G401.6 (cell line): Measurements from ENCODE around the gene TMEM106C.
"Not testable (repeated sequence)": the region's sequence is repeated elsewhere in the genome, so short reads cannot be mapped to it uniquely, and the experiment has no call there.

ENCODE experiments used
- FAIRE-seq: peaks from 2 replicates; lab custom pipeline; 2012; peaks lifted over from hg19 to GRCh38; lab: Jason Lieb, UNC

The TMEM106C gene

DNA sequence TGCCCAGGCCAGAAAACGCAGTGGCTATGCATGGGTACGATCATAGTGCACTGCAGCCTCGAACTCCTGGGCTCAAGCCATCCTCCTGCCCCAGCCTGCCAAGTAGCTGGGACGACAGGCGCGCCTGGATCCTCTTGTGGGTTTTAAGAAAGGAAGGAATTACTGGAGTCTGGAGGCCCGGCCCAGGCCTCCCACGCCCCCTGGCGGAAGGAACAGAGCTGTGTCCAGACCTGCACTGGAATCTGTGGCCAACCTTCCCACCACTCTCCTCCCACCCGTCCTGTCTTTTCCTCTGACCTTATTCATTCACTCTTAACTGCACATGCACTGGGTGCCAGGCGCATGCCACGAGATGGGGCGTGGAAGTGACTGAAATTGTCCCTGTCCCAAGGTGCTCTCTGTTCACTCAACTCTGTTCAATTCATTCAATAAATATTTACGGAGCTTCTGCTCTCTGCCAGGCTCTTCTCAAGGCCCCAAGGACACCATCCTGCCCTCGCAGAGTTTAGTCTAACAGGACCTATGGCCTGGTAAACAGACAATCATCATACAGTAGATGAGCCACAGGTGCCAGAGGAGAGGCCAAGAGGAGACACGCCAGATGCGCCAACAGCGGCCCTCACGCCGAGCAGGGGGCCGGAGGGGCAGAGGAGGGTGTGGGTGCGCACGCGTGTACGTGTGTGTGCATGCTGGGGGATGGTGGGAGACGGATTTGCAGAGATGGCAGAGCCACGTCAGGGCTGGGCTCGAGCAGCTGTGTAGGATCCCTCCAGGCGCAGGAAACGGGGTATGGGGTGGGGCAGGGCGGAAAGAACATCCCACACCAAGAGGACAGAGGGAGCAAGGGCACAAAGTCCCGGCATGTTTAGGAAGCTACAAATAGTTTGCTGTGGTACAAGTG, 13.7 kb upstream of the TMEM106C start:
- FAIRE-seq = peak; percentile 8

DNA sequence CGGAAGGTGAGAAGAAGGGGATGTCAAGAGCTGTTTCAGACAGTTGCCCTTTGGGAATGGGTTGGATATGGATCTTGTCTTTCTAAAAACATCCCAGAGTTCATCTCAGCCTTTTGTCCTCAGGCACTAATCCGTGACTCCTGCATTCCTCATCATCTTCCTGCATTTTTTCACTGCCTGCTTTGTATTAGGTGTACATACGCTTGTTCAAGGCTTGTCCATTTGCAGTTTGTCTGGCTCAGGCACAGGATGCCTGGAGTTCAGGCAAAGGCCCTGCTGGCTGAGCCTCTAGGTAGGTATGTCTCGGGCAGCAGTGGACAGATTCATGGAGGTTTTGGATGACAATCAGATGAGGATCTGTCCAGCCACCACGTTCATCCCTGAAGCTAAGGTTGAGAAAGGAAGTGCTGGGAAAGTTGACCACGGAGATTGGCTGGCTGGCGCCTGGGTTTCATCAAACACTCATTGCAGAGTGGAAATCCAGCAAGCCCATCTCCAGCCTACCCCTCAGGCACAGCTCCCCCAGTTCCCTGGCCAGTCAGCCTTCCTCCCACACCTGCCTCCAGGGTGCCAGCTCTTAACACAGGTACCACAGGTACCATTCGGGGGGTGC, 12.4 kb upstream of the TMEM106C start:
- FAIRE-seq = no peak

DNA sequence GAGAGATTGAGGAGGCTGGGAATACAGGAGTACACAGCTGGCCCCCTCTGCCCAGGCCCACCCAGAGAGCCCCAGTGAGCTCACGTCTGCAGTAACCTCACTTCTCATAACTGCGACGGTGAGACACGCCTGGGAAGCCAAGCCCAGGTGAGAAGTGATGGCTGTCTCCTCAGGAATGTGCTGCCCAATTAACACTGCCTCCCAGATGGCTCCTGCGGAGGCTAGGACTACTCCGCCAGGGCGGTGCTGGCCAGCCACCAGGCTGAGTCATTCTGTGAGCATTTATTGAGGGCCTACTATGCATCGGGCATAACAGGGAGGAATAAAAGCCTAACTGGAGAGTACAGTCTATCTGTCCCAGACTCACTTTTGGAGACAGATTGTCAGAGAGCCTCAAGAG, 9.3 kb upstream of the TMEM106C start:
- FAIRE-seq = no peak

DNA sequence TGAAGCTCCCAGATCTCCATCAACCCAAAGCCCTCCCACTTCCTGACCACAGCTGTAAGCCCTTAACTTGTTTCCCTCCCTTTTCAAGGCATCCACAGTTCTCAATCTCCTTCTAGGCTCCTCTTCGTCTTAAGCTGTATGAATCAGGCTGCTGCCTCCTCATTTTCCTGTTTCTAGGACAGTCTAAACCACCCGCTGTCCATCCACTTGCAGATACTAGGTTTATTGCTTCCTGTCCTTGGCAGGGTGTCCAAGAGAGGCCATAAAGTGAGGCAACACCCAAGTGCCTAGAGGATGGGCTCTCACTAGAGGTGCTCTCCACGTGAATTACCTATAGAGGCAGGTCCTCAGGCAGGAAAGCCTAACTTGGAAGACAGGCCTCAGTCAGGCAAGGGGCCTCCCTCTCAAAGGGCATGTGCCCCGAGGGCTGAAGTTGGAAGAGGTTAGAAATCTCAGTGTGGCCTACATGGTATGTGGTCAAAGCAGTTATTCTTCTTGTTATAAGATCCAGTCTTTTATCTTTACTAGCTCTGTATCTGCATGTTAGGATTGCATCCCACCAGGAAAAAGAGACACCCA, 8.8 kb upstream of the TMEM106C start:
- FAIRE-seq = no peak

DNA sequence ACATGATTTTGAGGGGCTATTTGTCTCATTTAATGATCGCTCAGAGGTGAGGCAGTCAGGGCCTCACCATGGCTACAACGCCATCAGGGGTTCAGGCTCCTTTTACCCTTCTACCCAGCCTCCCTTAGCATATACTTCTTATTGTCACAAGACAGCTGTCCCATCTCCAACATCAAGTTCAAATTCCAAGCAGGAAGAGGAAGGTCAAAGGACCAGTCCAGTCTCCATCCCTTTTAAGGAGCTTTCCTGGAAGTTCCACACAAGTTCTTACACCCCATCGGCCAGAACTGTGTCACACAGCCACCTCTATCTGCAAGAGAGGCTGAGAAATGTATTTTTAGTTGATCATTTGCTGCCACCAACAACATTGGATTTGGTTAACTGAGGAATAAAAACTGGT, 8.3 kb upstream of the TMEM106C start:
- no peak for FAIRE-seq

DNA sequence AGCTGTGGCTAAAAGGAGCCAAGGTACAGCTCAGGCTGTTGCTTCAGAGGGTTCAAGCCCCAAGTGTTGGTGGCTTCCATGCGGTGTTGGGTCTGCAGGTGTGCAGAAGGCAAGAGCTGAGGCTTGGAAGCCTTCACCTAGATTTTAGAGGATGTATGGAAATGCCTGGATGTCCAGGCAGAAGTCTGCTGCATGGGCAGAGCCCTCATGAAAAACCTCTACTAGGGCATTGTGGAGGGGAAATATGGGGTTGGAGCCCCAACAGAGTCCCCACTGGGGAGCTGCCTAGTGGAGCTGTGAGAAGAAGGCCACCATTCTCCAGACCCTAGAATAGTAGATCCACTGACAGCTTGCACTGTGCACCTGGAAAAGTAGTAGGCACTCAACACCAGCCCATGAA, 5.7 kb upstream of the TMEM106C start:
- not testable (repeated sequence) for FAIRE-seq

DNA sequence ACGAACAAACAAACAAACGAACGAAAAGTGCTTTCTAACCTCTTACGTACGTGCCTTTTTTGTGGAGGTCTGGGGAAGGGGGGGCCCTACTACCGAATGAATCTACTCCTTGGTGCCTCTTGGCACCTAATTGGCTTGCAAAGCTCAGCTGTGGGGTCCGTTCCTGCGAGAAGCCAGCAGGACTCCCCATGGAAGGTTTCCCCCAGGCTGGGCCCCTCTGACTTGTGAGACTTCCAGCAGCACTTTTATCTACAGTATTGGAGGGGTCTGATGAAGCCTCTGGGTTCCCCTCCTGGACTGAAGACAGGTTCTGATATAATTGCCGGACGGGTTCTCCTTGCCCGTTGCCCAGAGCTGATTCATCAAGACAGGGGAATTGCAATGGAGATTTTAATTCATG, 1.2 kb upstream of the TMEM106C start:
- no peak for FAIRE-seq

DNA sequence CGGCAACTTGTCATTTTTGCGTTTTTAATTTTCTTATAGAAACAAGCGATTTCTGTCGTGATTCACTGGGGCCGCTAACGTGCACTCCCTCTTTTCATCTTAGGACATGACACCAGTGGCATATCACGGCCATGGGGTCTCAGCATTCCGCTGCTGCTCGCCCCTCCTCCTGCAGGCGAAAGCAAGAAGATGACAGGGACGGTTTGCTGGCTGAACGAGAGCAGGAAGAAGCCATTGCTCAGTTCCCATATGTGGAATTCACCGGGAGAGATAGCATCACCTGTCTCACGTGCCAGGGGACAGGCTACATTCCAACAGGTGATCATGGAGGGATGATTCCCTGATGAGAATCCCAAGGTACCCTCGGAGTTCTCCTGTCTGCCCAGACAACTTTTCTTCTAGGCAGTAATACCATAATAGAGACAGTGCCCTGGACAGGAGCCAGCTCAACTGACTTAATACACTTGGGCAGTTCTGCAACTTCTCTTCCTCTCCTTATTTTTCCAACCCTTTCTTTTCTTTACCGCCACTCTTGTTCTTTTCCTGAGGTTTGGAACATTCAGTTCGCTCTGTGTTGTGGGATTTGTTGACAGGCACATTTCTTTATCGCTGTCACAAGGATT, 821 bp downstream of the TMEM106C start:
- no peak for FAIRE-seq

DNA sequence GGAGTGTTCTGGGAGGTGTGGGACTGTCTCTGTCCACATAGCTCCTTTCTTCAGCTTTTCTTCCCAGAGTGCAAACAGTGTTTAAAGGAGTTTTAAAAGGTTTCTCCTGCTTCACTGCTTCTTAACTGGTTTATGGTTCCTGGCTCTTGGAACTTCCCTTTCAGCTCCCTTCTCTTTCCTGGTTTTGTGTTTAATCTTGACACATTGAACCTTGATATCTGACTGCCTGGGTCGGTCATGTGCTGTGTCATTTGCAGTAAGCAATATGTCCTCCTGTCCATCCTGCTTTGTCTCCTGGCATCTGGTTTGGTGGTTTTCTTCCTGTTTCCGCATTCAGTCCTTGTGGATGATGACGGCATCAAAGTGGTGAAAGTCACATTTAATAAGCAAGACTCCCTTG, 2.2 kb downstream of the TMEM106C start:
- no peak for FAIRE-seq

DNA sequence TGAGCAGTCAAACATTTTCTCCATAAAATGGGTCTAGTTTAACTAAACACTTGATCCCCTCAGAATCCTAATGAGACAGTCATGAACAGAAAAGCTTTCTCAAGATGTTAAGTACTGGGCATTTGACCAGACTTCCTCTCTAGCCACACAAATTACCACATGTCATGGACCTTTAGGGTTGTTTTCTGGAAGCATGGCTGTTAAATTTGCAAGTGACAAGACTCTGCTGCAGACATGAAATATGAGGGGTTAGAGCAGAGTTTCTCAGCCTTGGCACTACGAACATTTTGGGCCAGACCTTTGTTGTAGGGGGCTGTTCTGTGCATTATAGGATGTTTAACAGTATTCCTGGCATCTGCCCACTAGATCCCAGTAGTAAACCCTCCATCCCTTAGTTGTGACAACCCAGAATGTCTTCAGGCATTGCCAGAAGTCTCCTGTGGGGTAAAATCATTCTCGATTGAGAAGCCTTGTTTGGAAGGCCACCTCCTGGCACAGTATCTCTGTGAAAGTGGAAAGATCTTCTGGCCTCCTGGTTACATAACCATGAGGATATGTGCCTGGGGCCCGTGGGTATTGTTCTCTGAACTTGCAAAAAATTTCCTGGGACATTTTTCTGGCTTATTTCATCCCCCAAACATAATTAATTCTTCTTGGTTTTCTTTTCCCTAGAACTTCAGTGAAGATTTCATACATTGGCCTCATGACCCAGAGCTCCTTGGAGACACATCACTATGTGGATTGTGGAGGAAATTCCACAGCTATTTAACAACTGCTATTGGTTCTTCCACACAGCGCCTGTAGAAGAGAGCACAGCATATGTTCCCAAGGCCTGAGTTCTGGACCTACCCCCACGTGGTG, 4.3 kb downstream of the TMEM106C start:
- no peak for FAIRE-seq

DNA sequence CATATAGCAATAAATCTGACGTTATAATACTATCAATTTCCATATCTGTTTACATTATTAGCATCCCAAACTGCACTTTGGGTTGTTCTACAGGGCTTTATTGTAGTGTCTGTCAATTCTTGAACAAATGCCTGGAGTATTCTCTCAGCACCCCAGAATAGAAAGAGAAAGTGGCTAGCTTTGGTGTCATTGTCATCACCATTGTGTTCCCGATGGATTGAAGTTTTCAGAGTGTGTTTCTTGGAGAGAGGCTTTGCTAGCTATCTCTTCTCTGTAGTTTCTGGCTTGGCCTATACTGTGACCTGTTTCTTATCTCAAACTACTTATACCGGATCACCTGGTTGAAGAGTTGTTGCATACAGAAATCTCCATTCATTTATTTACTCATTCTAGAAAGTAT, 6.4 kb downstream of the TMEM106C start:
- FAIRE-seq = no peak

DNA sequence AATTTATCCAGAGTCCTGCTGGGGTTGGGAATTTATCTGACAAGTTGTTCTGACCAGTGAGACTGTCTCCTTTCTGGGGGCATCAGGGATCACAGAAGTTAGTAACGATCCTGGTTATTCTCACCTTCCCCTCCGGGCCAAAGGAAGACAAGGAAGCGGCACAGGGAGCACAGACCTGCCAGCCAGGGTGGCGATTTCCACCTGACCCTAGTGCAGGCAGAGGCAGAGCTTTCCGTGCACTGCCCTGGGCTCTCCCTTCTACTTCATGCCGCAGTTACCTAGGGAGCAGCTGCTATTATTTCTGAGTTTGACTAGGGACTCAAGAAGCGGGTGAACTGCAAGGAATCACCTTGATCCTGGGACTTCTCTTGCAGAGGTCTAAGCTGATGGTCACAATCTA, 7.4 kb downstream of the TMEM106C start:
- no peak for FAIRE-seq

DNA sequence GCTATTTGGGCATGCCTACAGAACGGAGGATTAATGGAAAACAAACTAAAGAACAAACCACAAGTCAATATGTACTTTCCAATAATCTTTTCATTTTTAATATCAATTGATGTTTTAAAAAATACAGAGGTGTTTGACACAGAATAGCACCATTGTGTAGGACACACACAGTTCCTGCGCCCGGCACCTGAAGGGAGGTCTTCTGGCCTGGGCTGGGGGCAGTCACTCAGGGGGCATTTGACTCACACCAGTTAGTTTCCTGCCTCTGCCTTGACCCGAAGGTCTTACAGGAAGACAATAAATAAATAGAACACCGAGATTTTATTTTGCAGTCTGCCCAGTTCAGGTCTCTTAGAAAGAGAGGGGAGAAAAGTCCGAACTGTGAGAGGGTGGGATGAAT, 9.5 kb downstream of the TMEM106C start:
- no peak for FAIRE-seq

DNA sequence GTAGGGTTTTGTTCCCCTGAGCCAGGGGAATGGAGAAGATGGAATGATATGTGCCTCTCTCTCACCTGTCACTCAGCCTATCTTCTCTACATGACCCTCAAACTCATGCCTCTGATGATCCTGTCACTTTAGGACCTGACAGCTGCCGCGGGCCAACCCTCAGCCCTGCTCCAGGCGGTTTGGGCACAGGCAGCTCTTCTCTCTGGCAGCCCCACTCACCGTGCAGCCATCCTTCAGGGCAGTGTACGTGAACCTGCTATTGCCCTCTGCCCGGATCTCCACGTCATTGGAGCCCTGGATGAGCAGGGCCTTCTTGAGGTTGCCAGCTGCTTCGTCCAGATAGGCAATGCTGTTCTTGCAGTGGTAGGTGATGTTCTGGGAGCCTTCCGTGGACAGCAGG, 10.5 kb downstream of the TMEM106C start:
- FAIRE-seq = no peak

DNA sequence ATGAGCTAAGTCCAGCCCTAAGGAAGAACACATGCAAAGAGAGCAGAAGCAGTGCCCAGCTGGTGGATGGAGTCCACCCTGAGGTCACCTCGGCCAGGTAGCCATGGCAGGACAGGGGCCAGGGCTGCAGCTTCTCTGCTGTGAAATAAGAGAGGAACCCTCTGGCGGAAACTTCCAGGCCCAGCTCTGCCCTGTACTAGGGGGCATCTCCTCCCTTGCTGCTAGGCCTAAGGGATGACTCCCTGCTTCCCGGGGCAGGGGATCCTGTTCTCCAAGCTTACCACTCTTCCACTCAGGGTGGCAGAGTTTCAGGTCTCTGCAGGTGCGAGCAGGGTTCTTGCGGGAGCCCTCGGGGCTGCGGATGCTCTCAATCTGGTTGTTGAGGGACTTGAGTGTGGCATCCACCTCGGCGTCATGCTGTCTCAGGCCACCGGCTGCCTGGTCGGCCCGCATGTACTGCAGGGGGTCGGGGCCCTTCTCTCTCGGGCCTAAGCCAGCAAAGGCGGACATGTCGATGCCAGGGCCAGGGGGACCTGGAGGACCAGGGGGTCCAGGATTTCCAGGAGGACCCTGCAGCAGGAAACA, 11.7 kb downstream of the TMEM106C start:
- FAIRE-seq = no peak

DNA sequence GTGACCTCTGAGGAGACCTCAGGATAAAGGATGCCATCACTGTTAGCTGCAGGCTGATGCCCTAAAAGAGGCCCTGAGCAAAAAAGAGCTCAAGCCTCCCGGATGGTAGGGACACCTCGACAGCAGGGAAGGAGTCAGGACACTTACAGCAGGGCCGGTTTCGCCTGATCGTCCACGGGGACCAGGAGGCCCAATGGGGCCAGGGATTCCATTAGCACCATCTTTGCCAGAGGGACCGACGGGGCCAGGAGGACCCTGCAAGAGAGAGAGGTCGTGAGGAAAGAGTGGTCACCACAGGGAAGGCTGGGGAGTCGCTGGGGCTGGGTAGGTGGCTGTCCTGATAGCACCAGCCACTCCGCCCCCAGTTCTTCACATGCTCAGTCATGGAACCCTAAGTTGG, 12.4 kb downstream of the TMEM106C start:
- no peak for FAIRE-seq

DNA sequence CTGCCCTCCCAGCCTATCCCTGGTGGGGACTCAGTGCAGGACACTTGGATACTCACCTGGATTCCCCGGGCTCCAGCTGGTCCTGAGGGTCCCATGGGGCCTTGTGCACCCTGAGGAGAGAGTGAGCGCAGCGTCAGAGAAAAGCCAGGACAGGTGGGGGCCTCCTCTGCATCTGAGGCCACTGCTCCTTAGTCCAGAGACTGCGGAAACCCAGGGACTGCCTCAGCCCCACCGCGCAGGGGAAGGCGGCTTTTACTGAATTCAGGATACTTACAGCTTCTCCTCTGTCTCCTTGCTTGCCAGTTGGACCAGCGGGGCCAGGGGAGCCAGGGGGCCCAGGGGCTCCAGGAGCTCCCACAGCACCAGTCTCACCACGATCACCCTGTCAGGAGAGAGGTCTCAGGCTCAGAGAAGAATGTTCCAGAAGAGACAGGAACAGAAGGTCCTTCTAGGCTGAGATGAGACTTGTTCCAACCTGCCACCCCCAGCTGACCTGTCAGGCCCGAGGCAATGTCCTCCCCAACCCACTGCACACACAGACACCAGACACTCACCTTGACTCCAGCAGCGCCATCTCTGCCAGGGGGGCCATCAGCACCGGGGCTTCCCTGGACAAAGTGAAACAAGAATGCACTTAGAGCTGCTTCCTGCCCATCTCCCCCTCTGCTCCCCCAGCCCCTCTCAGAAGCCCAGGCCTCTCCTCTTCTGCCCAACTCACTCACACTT, 13.8 kb downstream of the TMEM106C start:
- no peak for FAIRE-seq

DNA sequence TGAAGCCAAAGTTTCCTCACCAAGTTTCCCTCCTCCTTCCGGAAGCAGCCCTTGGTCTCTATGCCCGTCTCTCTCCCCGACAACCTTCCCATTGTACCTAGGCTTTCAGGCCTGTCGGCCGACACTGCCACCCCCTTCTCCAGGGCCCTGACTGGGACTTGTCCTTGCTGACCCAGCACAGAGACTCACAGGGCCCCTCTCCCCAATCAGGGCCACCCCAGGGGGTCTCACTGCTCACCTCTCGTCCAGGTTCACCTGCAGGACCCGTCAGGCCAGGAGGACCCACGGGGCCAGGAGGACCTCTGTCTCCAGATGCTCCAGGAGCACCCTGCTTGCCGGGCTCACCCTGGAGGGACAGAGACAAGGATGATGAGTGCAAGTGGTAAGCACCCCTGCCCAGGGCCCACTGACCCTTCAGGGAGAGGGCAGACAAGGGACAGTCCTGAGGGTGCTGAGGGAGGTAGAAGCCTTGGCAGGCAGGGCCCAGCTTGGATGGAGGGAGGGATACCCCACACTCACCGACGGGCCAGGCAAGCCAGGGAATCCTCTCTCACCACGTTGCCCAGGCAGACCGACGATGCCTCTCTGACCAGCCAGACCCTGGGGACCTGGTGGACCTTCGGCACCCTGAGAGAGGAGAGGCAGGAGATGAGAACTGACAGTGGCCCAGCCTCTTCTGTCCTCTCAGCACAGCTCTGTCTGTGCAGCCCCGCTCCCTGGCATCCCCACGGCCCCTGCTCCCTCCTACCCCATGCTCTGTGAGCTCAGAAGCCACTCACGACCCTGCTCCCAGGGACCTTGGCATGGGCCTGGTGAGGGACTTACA, 14.6 kb downstream of the TMEM106C start:
- no peak for FAIRE-seq

DNA sequence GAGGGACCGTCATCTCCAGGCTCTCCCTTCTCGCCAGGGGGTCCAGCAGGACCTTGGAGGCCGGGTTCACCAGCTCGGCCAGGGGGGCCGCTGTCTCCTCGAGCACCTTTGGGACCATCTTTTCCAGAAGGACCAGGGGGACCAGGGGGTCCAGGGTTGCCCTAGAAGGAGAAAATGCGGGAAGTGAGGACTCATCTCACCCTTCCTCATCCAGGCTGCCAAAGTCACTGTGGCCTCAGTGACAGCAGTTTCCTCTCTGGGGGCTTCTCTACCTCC, 15.1 kb downstream of the TMEM106C start:
- no peak for FAIRE-seq

DNA sequence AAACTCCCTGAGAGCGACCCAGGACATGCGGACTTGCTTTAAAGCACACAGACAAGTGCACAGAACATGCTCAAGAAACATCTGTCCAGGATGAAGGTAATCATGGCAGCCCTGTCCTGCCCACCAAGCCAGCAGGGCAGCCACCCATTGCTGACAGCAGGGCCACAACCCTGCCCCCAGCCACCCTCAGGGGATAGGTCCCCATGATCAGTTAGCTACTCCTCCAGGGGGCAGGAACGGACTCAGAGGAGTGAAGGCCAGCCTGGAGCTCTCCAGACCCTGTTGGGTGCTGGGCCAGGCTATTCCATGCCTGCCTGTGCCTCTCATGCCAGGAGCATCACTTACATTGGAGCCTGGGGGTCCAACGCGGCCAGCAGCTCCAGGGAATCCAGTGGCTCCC, 15.8 kb downstream of the TMEM106C start:
- FAIRE-seq = no peak
